ENCODE data around the gene CDK3.

Gene CDK3

GRCh38 chr17:76051561-76051960, 50.9 kb downstream of the CDK3 start:
- no peak overlapping the region for H3K4me3 ChIP-seq (ENCODE audit: low read depth, low read length)

GRCh38 chr17:76053246-76054111, 52.8 kb downstream of the CDK3 start:
- H3K4me3 ChIP-seq (ENCODE audit: low read depth, low read length): no peak overlapping the region

More at GRCh38 chr17:76051561-76051960, 50.9 kb downstream of the CDK3 start:
- TF ChIP-seq, protein P1, sequence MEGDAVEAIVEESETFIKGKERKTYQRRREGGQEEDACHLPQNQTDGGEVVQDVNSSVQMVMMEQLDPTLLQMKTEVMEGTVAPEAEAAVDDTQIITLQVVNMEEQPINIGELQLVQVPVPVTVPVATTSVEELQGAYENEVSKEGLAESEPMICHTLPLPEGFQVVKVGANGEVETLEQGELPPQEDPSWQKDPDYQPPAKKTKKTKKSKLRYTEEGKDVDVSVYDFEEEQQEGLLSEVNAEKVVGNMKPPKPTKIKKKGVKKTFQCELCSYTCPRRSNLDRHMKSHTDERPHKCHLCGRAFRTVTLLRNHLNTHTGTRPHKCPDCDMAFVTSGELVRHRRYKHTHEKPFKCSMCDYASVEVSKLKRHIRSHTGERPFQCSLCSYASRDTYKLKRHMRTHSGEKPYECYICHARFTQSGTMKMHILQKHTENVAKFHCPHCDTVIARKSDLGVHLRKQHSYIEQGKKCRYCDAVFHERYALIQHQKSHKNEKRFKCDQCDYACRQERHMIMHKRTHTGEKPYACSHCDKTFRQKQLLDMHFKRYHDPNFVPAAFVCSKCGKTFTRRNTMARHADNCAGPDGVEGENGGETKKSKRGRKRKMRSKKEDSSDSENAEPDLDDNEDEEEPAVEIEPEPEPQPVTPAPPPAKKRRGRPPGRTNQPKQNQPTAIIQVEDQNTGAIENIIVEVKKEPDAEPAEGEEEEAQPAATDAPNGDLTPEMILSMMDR (IDR thresholded peaks at IDR 0.05; ENCODE audit: borderline replicate concordance, insufficient read depth, low read depth, low read length): no peak

GRCh38 chr17:76054112-76054476, 53.4 kb downstream of the CDK3 start:
- TF ChIP-seq, protein P1 (IDR thresholded peaks at IDR 0.05; ENCODE audit: borderline replicate concordance, insufficient read depth, low read depth, low read length): no peak
- no peak overlapping the region for H3K4me3 ChIP-seq (ENCODE audit: low read depth, low read length)

More at GRCh38 chr17:76053246-76054111, 52.8 kb downstream of the CDK3 start:
- TF ChIP-seq, protein P1 (IDR thresholded peaks at IDR 0.05; ENCODE audit: borderline replicate concordance, insufficient read depth, low read depth, low read length): no peak

Measured in GM12875 (cell line).